Omental fat pad (tissue), 4 donors: ENCODE results near the gene HDAC2. TPM values are rescaled to one million over a fixed set of nuclear protein-coding genes. Genes with fewer than 3 reads are reported as not detected.
"Not testable (repeated sequence)": the region's sequence is repeated elsewhere in the genome, so short reads cannot be mapped to it uniquely, and the experiment has no call there.

ENCODE experiments used
- ATAC-seq: fragments of 150-250 bp; one replicate; pipeline ENCODE4 v1.9.1; 2016; ENCODE audit warnings: mild to moderate bottlenecking, moderate library complexity; ENCODE audit not compliant: low FRiP score
- DNase-seq: peaks from one replicate; pipeline ENCODE4 v3.0.0-alpha.2; 2019; ENCODE audit warnings: low spot score
- CTCF ChIP-seq, 3 donors: fragments of 450-650 bp; IDR thresholded peaks; one replicate each; pipeline ENCODE4 v1.5.1; 2016 to 2017; ENCODE audit warnings: antibody characterized with exemption in 3 of 3, mild to moderate bottlenecking in 3 of 3, moderate library complexity in 2 of 3
- total RNA-seq, 4 donors: library from RNA; depleted of rRNA; stranded (reverse); fragments of >200 nt; gene quantifications; one replicate each; pipeline ENCODE4 v1.1.0, GENCODE V29; 2016

The HDAC2 gene
- total RNA-seq, 4 donors from 2014 or later = 31.0 to 69.2 (median 45.9) TPM

- ATAC-seq (no peak), DNase-seq (no peak)
- TF ChIP-seq CTCF (IDR thresholded peaks at IDR 0.05) = no peak
These were observed 40.8 kb downstream of the HDAC2 start for GRCh38 chr6:113930183-113930582.

- no peak for ATAC-seq
- DNase-seq = no peak
- no peak for TF ChIP-seq CTCF (IDR thresholded peaks at IDR 0.05)
These were observed 43.9 kb downstream of the HDAC2 start for GRCh38 chr6:113927001-113927400.

- ATAC-seq = no peak
- DNase-seq = no peak
- TF ChIP-seq CTCF (IDR thresholded peaks at IDR 0.05) = no peak
These were observed 45.6 kb downstream of the HDAC2 start for GRCh38 chr6:113925378-113925777.

- no peak for TF ChIP-seq CTCF (IDR thresholded peaks at IDR 0.05)
- no peak for ATAC-seq
- no peak for DNase-seq
These were observed 46.6 kb downstream of the HDAC2 start for GRCh38 chr6:113924312-113924723.

- ATAC-seq = no peak
- no peak for TF ChIP-seq CTCF (IDR thresholded peaks at IDR 0.05)
- no peak for DNase-seq
These were observed 47.4 kb downstream of the HDAC2 start for GRCh38 chr6:113923526-113923925.

- TF ChIP-seq CTCF (IDR thresholded peaks at IDR 0.05) = no peak
These were observed 49.5 kb downstream of the HDAC2 start for GRCh38 chr6:113921299-113921904.

GRCh38 chr6:113920663-113921267 is 50.2 kb downstream of the HDAC2 start:
- DNase-seq = no peak
- ATAC-seq = no peak
- no peak for TF ChIP-seq CTCF (IDR thresholded peaks at IDR 0.05)

More at GRCh38 chr6:113921299-113921904, 49.5 kb downstream of the HDAC2 start:
- ATAC-seq (no peak), DNase-seq (no peak)

- DNase-seq, ATAC-seq: not testable (repeated sequence)
These were observed 60.7 kb downstream of the HDAC2 start for GRCh38 chr6:113910285-113910684.
